C4-2B (cell line): ENCODE results near the gene SLC12A9.
A peak's percentile ranks its signal among the peaks of the same experiment; 100 is the strongest.

ENCODE experiments used
- H3K27ac ChIP-seq: fragments of 450-650 bp; 2 replicates; pipeline ENCODE4 v1.5.1; 2017
- ZFX ChIP-seq: fragments of 450-650 bp; IDR thresholded peaks from 2 replicates; pipeline ENCODE4 v1.6.1; 2017
- TF ChIP-seq, protein P1 (sequence below): fragments of 450-650 bp; conservative IDR thresholded peaks from 2 replicates; pipeline ENCODE4 v1.5.1; 2017; ENCODE audit warnings: mild to moderate bottlenecking

The SLC12A9 gene

DNA sequence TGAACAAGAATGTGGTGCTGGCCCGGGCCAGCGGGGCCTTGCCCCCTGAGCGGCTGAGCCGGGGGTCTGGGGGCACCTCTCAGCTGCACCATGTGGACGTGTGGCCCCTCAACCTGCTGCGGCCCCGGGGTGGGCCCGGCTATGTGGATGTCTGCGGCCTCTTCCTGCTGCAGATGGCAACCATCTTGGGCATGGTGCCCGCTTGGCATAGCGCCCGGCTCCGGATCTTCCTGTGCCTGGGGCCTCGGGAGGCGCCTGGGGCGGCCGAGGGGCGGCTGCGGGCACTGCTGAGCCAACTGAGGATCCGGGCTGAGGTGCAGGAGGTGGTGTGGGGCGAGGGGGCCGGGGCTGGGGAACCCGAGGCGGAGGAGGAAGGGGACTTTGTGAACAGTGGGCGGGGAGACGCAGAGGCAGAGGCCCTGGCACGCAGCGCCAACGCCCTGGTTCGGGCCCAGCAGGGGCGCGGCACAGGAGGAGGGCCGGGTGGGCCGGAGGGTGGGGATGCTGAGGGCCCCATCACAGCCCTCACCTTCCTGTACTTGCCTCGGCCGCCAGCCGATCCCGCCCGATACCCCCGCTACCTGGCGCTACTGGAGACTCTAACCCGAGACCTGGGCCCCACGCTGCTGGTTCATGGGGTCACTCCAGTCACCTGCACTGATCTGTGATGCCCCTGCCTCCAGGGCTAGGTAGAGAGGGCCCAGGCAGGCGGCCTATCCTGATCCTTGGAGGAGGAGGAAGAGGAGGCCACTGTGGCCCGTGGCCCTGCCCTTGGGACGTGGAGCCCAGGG is 13.6 kb downstream of the SLC12A9 start:
- TF ChIP-seq, protein P1, sequence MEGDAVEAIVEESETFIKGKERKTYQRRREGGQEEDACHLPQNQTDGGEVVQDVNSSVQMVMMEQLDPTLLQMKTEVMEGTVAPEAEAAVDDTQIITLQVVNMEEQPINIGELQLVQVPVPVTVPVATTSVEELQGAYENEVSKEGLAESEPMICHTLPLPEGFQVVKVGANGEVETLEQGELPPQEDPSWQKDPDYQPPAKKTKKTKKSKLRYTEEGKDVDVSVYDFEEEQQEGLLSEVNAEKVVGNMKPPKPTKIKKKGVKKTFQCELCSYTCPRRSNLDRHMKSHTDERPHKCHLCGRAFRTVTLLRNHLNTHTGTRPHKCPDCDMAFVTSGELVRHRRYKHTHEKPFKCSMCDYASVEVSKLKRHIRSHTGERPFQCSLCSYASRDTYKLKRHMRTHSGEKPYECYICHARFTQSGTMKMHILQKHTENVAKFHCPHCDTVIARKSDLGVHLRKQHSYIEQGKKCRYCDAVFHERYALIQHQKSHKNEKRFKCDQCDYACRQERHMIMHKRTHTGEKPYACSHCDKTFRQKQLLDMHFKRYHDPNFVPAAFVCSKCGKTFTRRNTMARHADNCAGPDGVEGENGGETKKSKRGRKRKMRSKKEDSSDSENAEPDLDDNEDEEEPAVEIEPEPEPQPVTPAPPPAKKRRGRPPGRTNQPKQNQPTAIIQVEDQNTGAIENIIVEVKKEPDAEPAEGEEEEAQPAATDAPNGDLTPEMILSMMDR, result no peak
- TF ChIP-seq ZFX, result peak; percentile 25; the same call in 1 of the 2 replicates
- H3K27ac ChIP-seq, result peak overlapping the region; percentile 56

DNA sequence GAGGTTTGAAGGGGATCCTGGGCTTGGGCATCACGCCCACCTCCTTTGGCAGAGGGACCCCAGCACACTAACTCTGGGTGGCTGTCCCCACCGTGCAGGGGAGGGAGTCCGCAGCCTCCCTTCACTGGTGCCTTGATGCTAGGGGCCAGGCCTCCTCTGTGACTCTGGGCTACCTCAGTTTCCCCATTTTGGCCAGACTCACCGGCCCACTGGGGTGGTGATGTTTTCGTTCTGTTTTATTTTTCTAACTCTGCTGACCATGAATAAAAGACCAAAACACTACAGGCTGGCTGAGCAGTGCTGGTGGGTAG is 14.2 kb downstream of the SLC12A9 start:
- peak overlapping the region; percentile 56 for H3K27ac ChIP-seq
- TF ChIP-seq, protein P1, result no peak
- no peak for TF ChIP-seq ZFX

DNA sequence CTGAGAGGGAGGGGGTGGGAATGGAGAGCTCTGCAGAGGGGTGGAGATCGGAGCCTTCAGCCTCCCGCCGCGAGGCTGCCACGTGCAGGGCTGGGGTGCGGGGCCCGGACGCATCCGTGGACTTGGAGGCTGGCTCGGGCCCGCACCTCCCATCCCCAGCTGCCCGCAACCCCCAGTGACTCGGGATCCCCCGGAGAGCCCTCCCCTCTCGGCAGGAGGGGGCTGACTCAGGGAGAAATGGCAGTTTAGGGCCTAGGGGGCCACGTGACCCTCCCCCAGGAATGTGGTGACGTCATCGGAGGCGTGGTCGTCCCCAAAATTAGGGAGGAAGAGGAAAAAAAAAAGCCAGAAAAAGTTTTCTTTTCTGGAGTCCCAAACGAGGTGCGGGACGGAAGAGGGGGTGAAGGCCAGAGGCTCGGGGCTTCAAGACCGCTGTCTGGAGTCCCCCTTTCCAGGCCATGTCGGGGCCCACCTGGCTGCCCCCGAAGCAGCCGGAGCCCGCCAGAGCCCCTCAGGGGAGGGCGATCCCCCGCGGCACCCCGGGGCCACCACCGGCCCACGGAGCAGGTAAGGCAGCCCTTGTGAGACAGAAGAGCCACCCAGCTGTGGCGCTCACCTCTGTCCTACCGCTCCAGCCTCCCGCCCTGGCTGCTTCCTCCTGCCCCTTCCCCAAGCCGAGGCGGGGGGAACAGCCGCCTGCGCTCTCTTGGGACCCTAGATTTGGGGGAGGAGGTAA is 14.7 kb downstream of the SLC12A9 start, which contains the start of gene TRIP6:
TSS of gene TRIP6 (plus strand) at position 348 of the 736 bp plus-strand sequence. CDS start at position 459, 111 bp downstream.
- TF ChIP-seq, protein P1, result no peak
- no peak for TF ChIP-seq ZFX

DNA sequence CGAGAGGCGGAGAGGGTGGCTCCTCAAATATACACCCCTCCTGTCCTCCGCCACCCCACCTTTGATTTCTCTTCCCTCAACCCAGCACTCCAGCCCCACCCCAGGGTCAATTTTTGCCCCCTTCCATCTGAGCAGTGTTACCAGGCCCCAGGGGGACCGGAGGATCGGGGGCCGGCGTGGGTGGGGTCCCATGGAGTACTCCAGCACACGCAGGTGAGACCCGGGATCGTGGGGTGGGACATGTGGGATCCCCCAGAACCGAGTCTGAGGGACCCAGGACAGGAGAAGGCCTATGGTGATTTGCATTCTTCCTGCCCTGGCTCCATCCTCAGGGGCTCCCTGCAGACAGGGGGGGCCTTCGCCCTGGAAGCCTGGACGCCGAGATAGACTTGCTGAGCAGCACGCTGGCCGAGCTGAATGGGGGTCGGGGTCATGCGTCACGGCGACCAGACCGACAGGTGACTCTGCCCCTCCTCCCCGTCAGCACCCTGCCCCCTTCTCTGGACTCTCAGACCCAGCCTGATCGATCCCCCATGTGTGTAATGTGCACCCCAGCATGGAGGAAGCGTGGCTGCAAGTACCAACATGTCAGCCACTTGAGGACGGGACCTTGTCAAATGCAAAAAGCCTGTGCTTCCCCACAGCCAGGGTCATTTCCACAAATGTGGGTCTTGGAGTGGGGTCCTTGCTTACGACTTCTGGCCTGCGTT is 15.4 kb downstream of the SLC12A9 start:
- TF ChIP-seq, protein P1, result no peak
- TF ChIP-seq ZFX, result no peak
- no peak overlapping the region for H3K27ac ChIP-seq

More for the DNA sequence above, 14.7 kb downstream of the SLC12A9 start, which contains the start of gene TRIP6:
- H3K27ac ChIP-seq, result peak within 1 kb of the TSS; percentile 56

DNA sequence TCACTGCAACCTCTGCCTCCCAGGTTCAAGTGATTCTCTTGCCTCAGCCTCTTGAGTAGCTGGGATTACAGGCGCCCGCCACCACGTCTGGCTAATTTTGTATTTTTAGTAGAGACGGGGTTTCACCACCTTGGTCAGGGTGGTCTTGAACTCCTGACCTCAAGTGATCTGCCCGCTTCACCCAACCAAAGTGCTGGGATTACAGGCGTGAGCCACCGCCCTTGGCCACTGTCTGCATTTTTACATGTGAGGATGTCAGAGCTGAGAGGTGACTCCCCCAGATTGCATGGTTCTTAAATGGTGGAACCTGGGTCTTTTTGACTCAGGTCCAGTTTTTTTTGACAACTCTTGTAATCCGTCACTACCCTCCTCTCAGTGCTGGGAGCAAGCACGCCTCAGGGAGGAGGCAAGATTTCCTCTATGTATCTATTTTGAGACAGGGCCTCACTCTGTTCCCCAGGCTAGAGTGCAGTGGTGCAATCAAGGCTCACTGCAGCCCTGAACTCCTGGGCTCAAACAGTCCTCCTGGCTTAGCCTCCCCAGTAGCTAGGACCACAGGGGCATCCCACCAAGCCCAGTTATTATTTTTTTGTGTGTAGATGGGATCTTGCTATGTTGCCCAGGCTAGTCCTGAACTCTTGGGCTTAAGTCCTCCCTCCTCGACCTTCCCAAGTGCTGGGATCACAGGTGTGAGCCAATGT is 21.2 kb downstream of the SLC12A9 start:
- H3K27ac ChIP-seq, result peak overlapping the region; percentile 97
- TF ChIP-seq, protein P1, result no peak
- TF ChIP-seq ZFX, result no peak

DNA sequence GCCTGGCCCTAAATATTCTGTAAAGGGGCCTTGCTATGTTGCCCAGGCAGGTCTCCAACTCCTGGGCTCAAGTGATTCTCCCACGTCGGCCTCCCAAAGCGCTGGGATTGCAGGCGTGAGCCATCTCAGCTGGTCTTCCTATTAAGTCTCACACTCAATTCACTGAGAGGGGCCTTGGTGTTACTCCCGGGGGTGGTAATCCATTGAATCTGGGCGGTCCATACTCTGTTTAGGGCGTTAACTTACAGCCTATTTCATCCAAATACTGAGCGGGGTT is 21.7 kb downstream of the SLC12A9 start:
- peak overlapping the region; percentile 97 for H3K27ac ChIP-seq
- TF ChIP-seq ZFX, result no peak
- TF ChIP-seq, protein P1, result no peak
